Vagina (tissue), 2 donors: ENCODE results near the gene SPECC1L.

Experiments used
- POLR2A ChIP-seq, 2 donors: fragments of 450-650 bp; IDR thresholded peaks; one replicate each; pipeline ENCODE4 v1.6.1; 2017; ENCODE audit warnings: antibody characterized with exemption in 2 of 2, mild to moderate bottlenecking in 2 of 2, moderate library complexity in 2 of 2
- POLR2AphosphoS5 ChIP-seq, 2 donors: sonication (generic); formaldehyde crosslinking; IDR thresholded peaks; one replicate each; pipeline ENCODE4 v1.9.0; 2017; ENCODE audit warnings: antibody characterized with exemption in 2 of 2, mild to moderate bottlenecking in 2 of 2, low read depth in 1 of 2; ENCODE audit not compliant: insufficient read depth in 1 of 2
- TF ChIP-seq, protein P1 (sequence below), 3 experiments: fragments of 450-650 bp in 2 of 3; fragments of 200-600 bp in 1 of 3; sonication (generic) in 1 of 3; IDR thresholded peaks; one replicate each; pipeline ENCODE4 v1.5.1; 2017 to 2019; ENCODE audit warnings: antibody characterized with exemption in 3 of 3, mild to moderate bottlenecking in 2 of 3, moderate library complexity in 2 of 3

DNA sequence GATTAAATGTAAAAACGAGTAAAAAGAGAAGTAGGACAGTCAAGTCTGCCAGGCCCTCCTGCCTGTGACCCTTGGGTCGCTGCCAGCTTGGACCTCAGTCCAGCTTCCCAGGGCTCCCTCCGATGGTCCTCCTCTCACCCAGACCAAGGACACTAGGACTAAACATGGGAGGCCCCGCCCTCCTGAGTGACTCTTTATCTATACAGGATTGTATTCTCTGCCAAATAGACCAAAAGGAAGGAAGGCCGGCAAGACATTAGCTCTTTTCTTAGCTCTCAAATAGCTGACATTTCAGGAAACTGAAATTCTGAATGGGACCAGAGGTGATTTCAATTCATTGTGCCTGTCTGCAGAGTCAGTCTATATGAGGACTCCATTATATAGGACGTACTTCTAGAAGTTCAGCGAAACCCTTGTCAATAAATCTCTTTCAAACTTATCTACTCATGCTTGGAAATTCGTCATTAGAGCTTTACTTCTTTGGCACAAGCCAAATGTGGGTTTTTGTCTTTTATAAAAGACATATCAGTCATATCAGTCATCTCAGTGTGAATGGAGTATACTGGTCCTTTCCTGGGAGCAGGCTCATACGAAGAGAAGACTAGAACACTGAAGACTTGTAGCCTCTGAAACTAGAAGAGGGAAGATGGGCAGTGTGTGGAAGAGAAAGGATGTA lies 185.3 kb downstream of the SPECC1L start:
- TF ChIP-seq, protein P1, sequence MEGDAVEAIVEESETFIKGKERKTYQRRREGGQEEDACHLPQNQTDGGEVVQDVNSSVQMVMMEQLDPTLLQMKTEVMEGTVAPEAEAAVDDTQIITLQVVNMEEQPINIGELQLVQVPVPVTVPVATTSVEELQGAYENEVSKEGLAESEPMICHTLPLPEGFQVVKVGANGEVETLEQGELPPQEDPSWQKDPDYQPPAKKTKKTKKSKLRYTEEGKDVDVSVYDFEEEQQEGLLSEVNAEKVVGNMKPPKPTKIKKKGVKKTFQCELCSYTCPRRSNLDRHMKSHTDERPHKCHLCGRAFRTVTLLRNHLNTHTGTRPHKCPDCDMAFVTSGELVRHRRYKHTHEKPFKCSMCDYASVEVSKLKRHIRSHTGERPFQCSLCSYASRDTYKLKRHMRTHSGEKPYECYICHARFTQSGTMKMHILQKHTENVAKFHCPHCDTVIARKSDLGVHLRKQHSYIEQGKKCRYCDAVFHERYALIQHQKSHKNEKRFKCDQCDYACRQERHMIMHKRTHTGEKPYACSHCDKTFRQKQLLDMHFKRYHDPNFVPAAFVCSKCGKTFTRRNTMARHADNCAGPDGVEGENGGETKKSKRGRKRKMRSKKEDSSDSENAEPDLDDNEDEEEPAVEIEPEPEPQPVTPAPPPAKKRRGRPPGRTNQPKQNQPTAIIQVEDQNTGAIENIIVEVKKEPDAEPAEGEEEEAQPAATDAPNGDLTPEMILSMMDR (IDR thresholded peaks at IDR 0.05): no peak
- TF ChIP-seq POLR2A (IDR thresholded peaks at IDR 0.05) (no peak), POLR2AphosphoS5 (IDR thresholded peaks at IDR 0.05; ENCODE audit: insufficient read depth in 1 of 2, low read depth in 1 of 2) (no peak)
